Erythroblast (primary cell): ENCODE results near the gene SSUH2.
"Not testable (repeated sequence)": the region's sequence is repeated elsewhere in the genome, so short reads cannot be mapped to it uniquely, and the experiment has no call there.

ENCODE experiments used
- DNase-seq, 2 experiments: peaks; one replicate each; lab custom pipeline; 2025; lab: John Stamatoyannopoulos, UW
- GATA1 ChIP-seq: IDR thresholded peaks from 2 replicates; pipeline ENCODE4 v1.6.1; 2011; ENCODE audit warnings: low read depth, mild to moderate bottlenecking, control low read depth, low read length, moderate library complexity
- POLR2A ChIP-seq: IDR thresholded peaks from 2 replicates; pipeline ENCODE4 v1.6.1; 2011; ENCODE audit warnings: mild to moderate bottlenecking, low read length

Gene SSUH2

GRCh38 chr3:8599146-8599545 lies 45.5 kb downstream of the SSUH2 start:
- TF ChIP-seq POLR2A, result no peak
- TF ChIP-seq GATA1, result no peak
- no peak for DNase-seq

DNA sequence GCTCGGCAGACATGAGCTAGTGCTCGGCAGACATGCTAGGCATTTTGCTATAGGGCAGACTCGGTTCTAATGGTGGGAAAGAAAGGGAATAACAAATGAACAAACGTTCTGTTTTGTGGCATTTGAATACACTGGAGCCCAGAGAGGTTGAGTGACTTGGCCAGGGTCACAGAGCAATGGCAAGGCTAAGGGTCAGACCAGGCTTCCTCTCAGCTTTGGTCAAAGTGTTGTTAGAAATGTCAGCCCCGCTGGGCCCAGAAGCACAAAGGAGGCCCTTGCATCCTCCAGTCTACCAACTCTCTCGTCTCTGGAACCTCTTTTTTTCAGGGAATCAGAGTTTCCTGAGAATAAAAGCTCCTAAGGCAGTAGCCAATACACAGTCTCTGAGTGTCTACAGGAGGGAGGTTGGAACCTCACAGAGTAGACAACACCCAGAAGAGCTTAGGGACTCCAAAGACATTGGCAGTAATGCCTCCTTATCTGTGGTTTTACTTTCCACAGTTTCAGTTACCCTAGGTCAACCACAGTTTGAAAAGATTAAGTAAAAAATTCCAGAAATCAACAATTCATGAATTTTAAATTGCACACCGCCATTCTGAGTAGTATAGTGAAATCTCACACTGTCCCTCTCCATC lies 47.3 kb downstream of the SSUH2 start:
- TF ChIP-seq GATA1 (no peak), POLR2A (no peak)
- DNase-seq, result no peak

- DNase-seq, result no peak
These were observed 48.0 kb downstream of the SSUH2 start for GRCh38 chr3:8596321-8597218.

GRCh38 chr3:8595695-8596115 lies 48.9 kb downstream of the SSUH2 start:
- DNase-seq, result no peak
- TF ChIP-seq POLR2A (no peak), GATA1 (no peak)

More at GRCh38 chr3:8596321-8597218, 48.0 kb downstream of the SSUH2 start:
- TF ChIP-seq GATA1, result no peak
- no peak for TF ChIP-seq POLR2A

GRCh38 chr3:8595252-8595651 lies 49.3 kb downstream of the SSUH2 start:
- no peak for DNase-seq
- TF ChIP-seq POLR2A, result no peak
- no peak for TF ChIP-seq GATA1

GRCh38 chr3:8593021-8593827 lies 51.4 kb downstream of the SSUH2 start:
- no peak for DNase-seq
- TF ChIP-seq POLR2A (no peak), GATA1 (no peak)

- no peak for DNase-seq
- TF ChIP-seq POLR2A (no peak), GATA1 (no peak)
These were observed 54.6 kb downstream of the SSUH2 start for GRCh38 chr3:8589880-8590556.

GRCh38 chr3:8584661-8585060 lies 59.9 kb downstream of the SSUH2 start:
- no peak for DNase-seq

DNA sequence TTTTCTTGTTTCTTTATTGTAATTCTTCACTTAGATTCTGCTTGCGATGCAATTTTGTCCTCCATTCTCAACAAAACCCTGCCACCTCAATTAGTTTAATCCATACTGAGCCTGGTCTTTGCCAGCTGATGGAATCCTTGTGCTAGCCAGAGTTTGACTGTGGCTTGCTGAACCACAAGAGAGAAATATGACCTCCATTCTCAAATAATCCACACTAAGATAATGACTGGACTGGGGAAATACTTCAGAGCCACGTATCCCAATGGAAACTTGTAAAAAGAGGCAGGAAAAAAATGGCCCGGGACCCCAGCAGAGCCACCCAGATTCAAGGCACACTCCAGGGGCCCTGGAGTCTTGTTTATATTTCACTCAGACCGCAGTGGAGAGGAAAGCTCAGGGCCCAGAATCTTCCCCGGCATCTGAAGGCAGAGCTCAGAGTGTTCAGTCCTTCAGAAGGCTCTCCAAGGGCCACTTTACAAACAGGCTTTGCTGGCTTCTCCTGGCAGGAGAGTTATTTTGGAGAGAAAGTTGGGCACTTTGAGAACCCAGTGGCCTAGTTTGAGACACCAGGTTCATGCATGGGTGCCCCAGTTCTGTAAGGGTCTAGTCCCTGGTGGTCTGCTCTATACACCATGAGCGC lies 62.7 kb downstream of the SSUH2 start:
- TF ChIP-seq GATA1 (no peak), POLR2A (no peak)
- no peak for DNase-seq

More at GRCh38 chr3:8584661-8585060, 59.9 kb downstream of the SSUH2 start:
- TF ChIP-seq POLR2A (no peak), GATA1 (no peak)

- no peak for DNase-seq
- TF ChIP-seq POLR2A, result no peak
- no peak for TF ChIP-seq GATA1
These were observed 63.2 kb downstream of the SSUH2 start for GRCh38 chr3:8581373-8581772.

DNA sequence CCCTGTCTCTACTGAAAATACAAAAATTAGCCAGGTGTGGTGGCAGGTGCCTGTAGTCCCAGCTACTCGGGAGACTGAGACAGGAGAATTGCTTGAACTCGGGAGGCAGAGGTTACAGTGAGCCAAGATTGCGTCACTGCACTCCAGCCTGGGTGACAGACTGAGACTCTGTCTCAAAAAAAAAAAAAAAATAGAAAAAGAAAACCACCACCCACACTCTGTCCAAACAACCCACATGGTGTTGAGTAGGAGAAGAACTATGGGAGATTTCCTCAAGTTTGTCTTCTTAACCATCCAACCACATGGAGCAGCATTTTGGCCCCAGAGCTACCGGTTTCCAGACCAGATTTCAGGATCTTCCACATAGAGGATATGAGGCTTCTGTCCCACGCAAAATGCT lies 64.2 kb downstream of the SSUH2 start:
- DNase-seq, result not testable (repeated sequence)

DNA sequence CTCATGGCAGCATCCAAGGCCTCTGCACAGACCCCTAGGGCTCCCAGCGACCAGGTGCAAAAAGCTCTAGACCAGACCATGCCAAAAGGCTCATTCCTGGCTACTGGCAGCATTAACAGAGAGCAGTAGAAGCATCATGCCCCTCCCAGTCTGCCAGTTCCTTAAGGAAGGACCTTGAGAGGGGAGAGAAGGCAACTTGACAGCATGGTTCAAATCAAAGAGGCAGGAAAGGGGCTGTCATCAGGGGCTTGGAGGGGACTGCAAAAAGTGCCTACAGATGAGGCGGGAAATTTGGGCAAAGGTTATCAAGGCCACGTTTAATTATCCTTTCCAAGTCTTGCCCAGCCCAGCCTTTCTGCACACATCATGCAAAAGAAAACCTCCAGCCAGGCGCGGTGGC lies 64.7 kb downstream of the SSUH2 start:
- DNase-seq, result no peak
- TF ChIP-seq POLR2A, result no peak
- TF ChIP-seq GATA1, result no peak

- no peak for DNase-seq
- TF ChIP-seq GATA1, result no peak
- no peak for TF ChIP-seq POLR2A
These were observed 65.5 kb downstream of the SSUH2 start for GRCh38 chr3:8579096-8579495.

DNA sequence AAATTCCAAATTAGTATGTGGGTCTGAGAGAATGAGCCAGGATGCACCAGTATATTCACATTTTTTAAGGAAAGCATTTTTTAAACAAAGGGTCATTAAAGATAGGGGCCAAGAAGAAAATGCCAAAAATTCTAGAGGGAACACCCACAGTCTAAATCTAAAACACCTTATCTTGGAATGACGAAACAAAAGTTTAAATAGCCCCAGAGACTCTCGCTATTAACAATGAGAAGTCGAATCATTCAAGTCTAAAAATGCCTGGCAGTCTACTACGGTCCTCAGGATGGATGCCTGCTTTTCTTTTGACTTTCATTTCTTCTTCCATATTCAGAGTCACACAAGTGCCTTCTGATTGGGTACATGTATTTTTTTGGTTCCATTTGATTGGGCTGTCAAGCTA lies 66.3 kb downstream of the SSUH2 start:
- TF ChIP-seq POLR2A, result no peak
- TF ChIP-seq GATA1, result no peak
- DNase-seq, result no peak
